ENCODE results near the gene MAN2A2. TPM values are rescaled to one million over a fixed set of nuclear protein-coding genes. Genes with fewer than 3 reads are reported as not detected.

The MAN2A2 gene
- total and polyA plus RNA-seq, 9 of the 15 experiments (the other 6 are each of a cell fraction or from before 2014, with no cell fraction given) = 7.3 to 151 (median 43.4) TPM

DNA sequence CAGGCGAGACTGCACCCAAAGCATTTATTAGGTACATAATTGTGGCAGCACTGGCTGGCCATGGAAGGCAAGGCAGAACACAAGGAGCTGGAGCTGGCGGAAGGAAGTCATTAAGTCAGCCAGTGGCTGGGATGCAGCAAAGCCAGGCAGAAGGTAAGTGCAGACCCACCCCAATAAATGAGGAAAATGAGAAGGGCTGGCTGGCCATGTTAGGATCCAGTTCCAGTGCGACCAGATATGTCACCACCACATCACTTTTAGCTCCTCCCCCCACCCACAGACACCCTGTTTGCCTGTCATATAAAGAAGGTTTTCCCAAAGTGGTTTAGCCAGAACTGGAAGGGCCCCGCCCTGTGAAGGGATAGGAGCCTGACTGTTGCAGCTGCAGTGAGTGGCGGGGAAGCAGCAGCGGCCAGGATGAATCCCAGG is 34.8 kb upstream of the MAN2A2 start, which contains the start of gene FURIN (continued):
- TF ChIP-seq ZBTB17 (CRISPR knock-in tag; IDR thresholded peaks at IDR 0.05) (no peak), KDM5B (IDR thresholded peaks at IDR 0.05; ENCODE audit: insufficient replicate concordance, low read depth, low read length) (peak; percentile 75), ZNF79 (CRISPR knock-in tag; IDR thresholded peaks at IDR 0.05; ENCODE audit: low read depth) (no peak), ZNF239 (CRISPR knock-in tag; IDR thresholded peaks at IDR 0.05) (no peak), JUND (IDR thresholded peaks at IDR 0.05; ENCODE audit: borderline replicate concordance, low read depth, low read length) (peak; percentile 12; the same call in 1 of the 2 replicates), JUND (tag; IDR thresholded peaks at IDR 0.05; ENCODE audit: borderline replicate concordance, low read depth, low read length) (no peak; the same call in 2 of the 3 replicates), RAD21 (CRISPR knock-in tag; conservative IDR thresholded peaks at IDR 0.05 in 1 of 2, IDR thresholded peaks at IDR 0.05 in 1 of 2) (0 out of 4 replicates have a peak, but pooled peaks of 1 of the 2 experiments have one; percentile 9)
- TF ChIP-seq, protein P1, sequence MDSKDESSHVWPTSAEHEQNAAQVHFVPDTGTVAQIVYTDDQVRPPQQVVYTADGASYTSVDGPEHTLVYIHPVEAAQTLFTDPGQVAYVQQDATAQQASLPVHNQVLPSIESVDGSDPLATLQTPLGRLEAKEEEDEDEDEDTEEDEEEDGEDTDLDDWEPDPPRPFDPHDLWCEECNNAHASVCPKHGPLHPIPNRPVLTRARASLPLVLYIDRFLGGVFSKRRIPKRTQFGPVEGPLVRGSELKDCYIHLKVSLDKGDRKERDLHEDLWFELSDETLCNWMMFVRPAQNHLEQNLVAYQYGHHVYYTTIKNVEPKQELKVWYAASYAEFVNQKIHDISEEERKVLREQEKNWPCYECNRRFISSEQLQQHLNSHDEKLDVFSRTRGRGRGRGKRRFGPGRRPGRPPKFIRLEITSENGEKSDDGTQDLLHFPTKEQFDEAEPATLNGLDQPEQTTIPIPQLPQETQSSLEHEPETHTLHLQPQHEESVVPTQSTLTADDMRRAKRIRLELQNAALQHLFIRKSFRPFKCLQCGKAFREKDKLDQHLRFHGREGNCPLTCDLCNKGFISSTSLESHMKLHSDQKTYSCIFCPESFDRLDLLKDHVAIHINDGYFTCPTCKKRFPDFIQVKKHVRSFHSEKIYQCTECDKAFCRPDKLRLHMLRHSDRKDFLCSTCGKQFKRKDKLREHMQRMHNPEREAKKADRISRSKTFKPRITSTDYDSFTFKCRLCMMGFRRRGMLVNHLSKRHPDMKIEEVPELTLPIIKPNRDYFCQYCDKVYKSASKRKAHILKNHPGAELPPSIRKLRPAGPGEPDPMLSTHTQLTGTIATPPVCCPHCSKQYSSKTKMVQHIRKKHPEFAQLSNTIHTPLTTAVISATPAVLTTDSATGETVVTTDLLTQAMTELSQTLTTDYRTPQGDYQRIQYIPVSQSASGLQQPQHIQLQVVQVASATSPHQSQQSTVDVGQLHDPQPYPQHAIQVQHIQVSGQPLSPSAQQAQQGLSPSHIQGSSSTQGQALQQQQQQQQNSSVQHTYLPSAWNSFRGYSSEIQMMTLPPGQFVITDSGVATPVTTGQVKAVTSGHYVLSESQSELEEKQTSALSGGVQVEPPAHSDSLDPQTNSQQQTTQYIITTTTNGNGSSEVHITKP (IDR thresholded peaks at IDR 0.05; ENCODE audit: partially characterized antibody) = peak; percentile 70
- TF ChIP-seq, protein P2, sequence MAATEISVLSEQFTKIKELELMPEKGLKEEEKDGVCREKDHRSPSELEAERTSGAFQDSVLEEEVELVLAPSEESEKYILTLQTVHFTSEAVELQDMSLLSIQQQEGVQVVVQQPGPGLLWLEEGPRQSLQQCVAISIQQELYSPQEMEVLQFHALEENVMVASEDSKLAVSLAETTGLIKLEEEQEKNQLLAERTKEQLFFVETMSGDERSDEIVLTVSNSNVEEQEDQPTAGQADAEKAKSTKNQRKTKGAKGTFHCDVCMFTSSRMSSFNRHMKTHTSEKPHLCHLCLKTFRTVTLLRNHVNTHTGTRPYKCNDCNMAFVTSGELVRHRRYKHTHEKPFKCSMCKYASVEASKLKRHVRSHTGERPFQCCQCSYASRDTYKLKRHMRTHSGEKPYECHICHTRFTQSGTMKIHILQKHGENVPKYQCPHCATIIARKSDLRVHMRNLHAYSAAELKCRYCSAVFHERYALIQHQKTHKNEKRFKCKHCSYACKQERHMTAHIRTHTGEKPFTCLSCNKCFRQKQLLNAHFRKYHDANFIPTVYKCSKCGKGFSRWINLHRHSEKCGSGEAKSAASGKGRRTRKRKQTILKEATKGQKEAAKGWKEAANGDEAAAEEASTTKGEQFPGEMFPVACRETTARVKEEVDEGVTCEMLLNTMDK (IDR thresholded peaks at IDR 0.05; ENCODE audit: borderline replicate concordance, insufficient read depth, low read depth, low read length, poor library complexity, severe bottlenecking) = no peak
- TF ChIP-seq, protein P3, sequence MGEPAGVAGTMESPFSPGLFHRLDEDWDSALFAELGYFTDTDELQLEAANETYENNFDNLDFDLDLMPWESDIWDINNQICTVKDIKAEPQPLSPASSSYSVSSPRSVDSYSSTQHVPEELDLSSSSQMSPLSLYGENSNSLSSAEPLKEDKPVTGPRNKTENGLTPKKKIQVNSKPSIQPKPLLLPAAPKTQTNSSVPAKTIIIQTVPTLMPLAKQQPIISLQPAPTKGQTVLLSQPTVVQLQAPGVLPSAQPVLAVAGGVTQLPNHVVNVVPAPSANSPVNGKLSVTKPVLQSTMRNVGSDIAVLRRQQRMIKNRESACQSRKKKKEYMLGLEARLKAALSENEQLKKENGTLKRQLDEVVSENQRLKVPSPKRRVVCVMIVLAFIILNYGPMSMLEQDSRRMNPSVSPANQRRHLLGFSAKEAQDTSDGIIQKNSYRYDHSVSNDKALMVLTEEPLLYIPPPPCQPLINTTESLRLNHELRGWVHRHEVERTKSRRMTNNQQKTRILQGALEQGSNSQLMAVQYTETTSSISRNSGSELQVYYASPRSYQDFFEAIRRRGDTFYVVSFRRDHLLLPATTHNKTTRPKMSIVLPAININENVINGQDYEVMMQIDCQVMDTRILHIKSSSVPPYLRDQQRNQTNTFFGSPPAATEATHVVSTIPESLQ (CRISPR knock-in tag; IDR thresholded peaks at IDR 0.05) = no peak
- TF ChIP-seq, protein P4, sequence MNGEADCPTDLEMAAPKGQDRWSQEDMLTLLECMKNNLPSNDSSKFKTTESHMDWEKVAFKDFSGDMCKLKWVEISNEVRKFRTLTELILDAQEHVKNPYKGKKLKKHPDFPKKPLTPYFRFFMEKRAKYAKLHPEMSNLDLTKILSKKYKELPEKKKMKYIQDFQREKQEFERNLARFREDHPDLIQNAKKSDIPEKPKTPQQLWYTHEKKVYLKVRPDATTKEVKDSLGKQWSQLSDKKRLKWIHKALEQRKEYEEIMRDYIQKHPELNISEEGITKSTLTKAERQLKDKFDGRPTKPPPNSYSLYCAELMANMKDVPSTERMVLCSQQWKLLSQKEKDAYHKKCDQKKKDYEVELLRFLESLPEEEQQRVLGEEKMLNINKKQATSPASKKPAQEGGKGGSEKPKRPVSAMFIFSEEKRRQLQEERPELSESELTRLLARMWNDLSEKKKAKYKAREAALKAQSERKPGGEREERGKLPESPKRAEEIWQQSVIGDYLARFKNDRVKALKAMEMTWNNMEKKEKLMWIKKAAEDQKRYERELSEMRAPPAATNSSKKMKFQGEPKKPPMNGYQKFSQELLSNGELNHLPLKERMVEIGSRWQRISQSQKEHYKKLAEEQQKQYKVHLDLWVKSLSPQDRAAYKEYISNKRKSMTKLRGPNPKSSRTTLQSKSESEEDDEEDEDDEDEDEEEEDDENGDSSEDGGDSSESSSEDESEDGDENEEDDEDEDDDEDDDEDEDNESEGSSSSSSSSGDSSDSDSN (IDR thresholded peaks at IDR 0.05; ENCODE audit: borderline replicate concordance in 1 of 2, low read depth in 2 of 2, low read length in 2 of 2) = no peak
- TF ChIP-seq, protein P5, sequence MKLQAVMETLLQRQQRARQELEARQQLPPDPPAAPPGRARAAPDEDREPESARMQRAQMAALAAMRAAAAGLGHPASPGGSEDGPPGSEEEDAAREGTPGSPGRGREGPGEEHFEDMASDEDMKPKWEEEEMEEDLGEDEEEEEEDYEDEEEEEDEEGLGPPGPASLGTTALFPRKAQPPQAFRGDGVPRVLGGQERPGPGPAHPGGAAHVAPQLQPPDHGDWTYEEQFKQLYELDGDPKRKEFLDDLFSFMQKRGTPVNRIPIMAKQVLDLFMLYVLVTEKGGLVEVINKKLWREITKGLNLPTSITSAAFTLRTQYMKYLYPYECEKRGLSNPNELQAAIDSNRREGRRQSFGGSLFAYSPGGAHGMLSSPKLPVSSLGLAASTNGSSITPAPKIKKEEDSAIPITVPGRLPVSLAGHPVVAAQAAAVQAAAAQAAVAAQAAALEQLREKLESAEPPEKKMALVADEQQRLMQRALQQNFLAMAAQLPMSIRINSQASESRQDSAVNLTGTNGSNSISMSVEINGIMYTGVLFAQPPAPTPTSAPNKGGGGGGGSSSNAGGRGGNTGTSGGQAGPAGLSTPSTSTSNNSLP (IDR thresholded peaks at IDR 0.05; ENCODE audit: borderline replicate concordance, low read depth, low read length) = peak; percentile 22; the same call in 1 of the 2 replicates
- TF ChIP-seq, protein P6, sequence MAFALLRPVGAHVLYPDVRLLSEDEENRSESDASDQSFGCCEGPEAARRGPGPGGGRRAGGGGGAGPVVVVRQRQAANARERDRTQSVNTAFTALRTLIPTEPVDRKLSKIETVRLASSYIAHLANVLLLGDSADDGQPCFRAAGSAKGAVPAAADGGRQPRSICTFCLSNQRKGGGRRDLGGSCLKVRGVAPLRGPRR (CRISPR knock-in tag; IDR thresholded peaks at IDR 0.05) = no peak
